ENCODE data around the gene NEK11. TPM values are rescaled to one million over a fixed set of nuclear protein-coding genes. Genes with fewer than 3 reads are reported as not detected.

The NEK11 gene
- total RNA-seq, 2 donors from 2014 or later, result 0.20 to 6.0 TPM

DNA sequence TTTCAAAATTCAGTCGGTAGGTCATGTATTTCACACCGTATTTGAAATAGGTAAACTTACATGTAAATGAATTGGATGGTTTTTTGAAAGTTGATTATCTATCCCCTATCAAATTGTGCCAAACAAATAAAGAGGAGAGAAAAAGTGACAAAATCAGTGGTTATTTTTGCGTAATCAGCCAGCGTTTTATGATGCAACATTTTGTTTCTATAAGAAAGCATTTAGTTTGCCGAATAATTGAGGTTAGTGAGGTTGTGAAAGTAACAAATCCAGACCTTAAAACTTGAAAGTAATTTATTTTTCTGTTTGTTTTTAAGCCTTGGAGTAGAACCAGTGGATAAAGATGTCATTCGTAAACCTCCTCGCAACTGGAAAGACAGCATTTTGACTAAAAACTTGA, 29.4 kb upstream of the NEK11 start:
- H3K4me3 ChIP-seq (ENCODE audit: low read length), result no peak overlapping the region
- no peak overlapping the region for H3K27ac Mint-ChIP-seq
- no peaks in the 10 kb centered on the region for H3K9me3 Mint-ChIP-seq
- H3K9ac ChIP-seq (ENCODE audit: extremely low read depth, low read length, poor library complexity, severe bottlenecking), result no peak overlapping the region
- no peak for DNase-seq
- H3K4me3 Mint-ChIP-seq, result no peak overlapping the region
- H3K36me3 Mint-ChIP-seq (ENCODE audit: low read depth), result peaks cover 30% of the 10 kb centered on the region
- H3K4me1 Mint-ChIP-seq, result no peaks in the 10 kb centered on the region
- no peaks in the 10 kb centered on the region for H3K27me3 ChIP-seq (ENCODE audit: control insufficient read depth, insufficient read depth, low read length, poor library complexity, severe bottlenecking)
- H3K9me3 ChIP-seq (ENCODE audit: control insufficient read depth, low read length), result no peaks in the 10 kb centered on the region
- H3K27ac ChIP-seq (ENCODE audit: low read depth, low read length), result no peak overlapping the region
- no peaks in the 10 kb centered on the region for H3K27me3 Mint-ChIP-seq (ENCODE audit: insufficient read depth)
- TF ChIP-seq, protein P1, sequence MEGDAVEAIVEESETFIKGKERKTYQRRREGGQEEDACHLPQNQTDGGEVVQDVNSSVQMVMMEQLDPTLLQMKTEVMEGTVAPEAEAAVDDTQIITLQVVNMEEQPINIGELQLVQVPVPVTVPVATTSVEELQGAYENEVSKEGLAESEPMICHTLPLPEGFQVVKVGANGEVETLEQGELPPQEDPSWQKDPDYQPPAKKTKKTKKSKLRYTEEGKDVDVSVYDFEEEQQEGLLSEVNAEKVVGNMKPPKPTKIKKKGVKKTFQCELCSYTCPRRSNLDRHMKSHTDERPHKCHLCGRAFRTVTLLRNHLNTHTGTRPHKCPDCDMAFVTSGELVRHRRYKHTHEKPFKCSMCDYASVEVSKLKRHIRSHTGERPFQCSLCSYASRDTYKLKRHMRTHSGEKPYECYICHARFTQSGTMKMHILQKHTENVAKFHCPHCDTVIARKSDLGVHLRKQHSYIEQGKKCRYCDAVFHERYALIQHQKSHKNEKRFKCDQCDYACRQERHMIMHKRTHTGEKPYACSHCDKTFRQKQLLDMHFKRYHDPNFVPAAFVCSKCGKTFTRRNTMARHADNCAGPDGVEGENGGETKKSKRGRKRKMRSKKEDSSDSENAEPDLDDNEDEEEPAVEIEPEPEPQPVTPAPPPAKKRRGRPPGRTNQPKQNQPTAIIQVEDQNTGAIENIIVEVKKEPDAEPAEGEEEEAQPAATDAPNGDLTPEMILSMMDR (conservative IDR thresholded peaks at IDR 0.05), result no peak
- 97 to 100% methylated on average over 3 to 7 of the region's 7 CpGs for WGBS, 2 experiments (ENCODE audit: insufficient coverage in 1 of 2, insufficient read length in 1 of 2)
- H3K4me1 ChIP-seq (ENCODE audit: control insufficient read depth, insufficient read depth, low read length), result no peaks in the 10 kb centered on the region
- H3K36me3 ChIP-seq (ENCODE audit: control insufficient read depth, insufficient read depth, low read length), result peaks cover 76% of the 10 kb centered on the region

DNA sequence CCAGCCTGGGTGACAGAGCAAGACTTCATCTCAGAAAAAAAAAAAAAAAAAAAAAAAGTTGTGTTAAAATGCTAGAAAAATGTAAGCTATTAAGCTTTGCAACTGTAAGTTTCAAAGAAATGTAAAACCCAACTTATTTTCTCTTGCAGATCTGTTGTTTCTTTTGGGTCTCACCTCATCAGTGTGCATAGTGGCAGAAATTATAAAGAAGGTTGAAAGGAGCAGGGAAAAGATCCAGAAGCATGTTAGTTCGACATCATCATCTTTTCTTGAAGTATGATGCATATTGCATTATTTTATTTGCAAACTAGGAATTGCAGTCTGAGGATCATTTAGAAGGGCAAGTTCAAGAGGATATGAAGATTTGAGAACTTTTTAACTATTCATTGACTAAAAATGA, 25.6 kb upstream of the NEK11 start:
- Histone ChIP-seq H3K9me3 (ENCODE audit: control insufficient read depth, low read length) (no peaks in the 10 kb centered on the region), H3K4me3 (ENCODE audit: low read length) (no peak overlapping the region), H3K36me3 (ENCODE audit: control insufficient read depth, insufficient read depth, low read length) (peaks cover 88% of the 10 kb centered on the region), H3K27me3 (ENCODE audit: control insufficient read depth, insufficient read depth, low read length, poor library complexity, severe bottlenecking) (no peaks in the 10 kb centered on the region), H3K4me1 (ENCODE audit: control insufficient read depth, insufficient read depth, low read length) (no peaks in the 10 kb centered on the region), H3K27ac (ENCODE audit: low read depth, low read length) (no peak overlapping the region), H3K9ac (ENCODE audit: extremely low read depth, low read length, poor library complexity, severe bottlenecking) (no peak overlapping the region)
- Mint-ChIP-seq H3K27me3 (ENCODE audit: insufficient read depth) (no peaks in the 10 kb centered on the region), H3K4me3 (no peak overlapping the region), H3K9me3 (no peaks in the 10 kb centered on the region), H3K27ac (no peak overlapping the region), H3K36me3 (ENCODE audit: low read depth) (peaks cover 30% of the 10 kb centered on the region), H3K4me1 (no peaks in the 10 kb centered on the region)
- no peak for DNase-seq
- TF ChIP-seq, protein P1 (conservative IDR thresholded peaks at IDR 0.05), result no peak
- WGBS, 2 experiments (ENCODE audit: insufficient coverage in 1 of 2, insufficient read length in 1 of 2), result 86 to 95% methylated on average over 1 of the region's 1 CpG

DNA sequence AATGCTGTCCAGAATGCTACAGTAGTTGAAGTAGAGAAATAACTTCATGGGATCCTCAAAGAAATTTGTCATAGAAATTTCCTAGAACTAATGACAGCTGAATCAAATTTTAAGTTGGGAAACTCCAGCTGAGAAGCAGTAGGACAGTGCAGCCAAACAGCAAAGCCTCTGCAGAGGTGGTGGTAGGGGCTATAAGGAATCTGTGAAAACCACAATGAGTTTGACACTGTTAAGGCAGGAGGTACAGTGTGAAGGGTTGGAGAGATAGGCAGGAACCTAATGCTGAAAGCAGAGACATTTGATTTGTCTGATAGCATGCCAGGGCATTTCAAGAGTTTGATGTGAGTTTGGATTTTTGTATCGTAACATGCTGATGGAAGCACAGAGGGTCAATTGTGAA, 22.1 kb upstream of the NEK11 start:
- 94 to 100% methylated on average over 1 of the region's 1 CpG for WGBS, 2 experiments (ENCODE audit: insufficient coverage in 1 of 2, insufficient read length in 1 of 2)
- Mint-ChIP-seq H3K27ac (no peak overlapping the region), H3K9me3 (no peaks in the 10 kb centered on the region), H3K27me3 (ENCODE audit: insufficient read depth) (no peaks in the 10 kb centered on the region), H3K36me3 (ENCODE audit: low read depth) (peaks cover 21% of the 10 kb centered on the region), H3K4me3 (no peak overlapping the region), H3K4me1 (no peaks in the 10 kb centered on the region)
- no peaks in the 10 kb centered on the region for H3K9me3 ChIP-seq (ENCODE audit: control insufficient read depth, low read length)
- H3K36me3 ChIP-seq (ENCODE audit: control insufficient read depth, insufficient read depth, low read length), result peaks cover 80% of the 10 kb centered on the region
- TF ChIP-seq, protein P1 (conservative IDR thresholded peaks at IDR 0.05), result no peak
- H3K27me3 ChIP-seq (ENCODE audit: control insufficient read depth, insufficient read depth, low read length, poor library complexity, severe bottlenecking), result no peaks in the 10 kb centered on the region
- H3K4me3 ChIP-seq (ENCODE audit: low read length), result no peak overlapping the region
- no peaks in the 10 kb centered on the region for H3K4me1 ChIP-seq (ENCODE audit: control insufficient read depth, insufficient read depth, low read length)
- DNase-seq, result no peak
- no peak overlapping the region for H3K9ac ChIP-seq (ENCODE audit: extremely low read depth, low read length, poor library complexity, severe bottlenecking)
- no peak overlapping the region for H3K27ac ChIP-seq (ENCODE audit: low read depth, low read length)
